ENCODE data around the gene CSE1L. TPM values are rescaled to one million over a fixed set of nuclear protein-coding genes. Genes with fewer than 3 reads are reported as not detected.
"Not testable (repeated sequence)": the region's sequence is repeated elsewhere in the genome, so short reads cannot be mapped to it uniquely, and the experiment has no call there.

Gene CSE1L
- total RNA-seq, 6 experiments from 2014 or later = 19.4 to 35.8 (median 21.6) TPM

DNA sequence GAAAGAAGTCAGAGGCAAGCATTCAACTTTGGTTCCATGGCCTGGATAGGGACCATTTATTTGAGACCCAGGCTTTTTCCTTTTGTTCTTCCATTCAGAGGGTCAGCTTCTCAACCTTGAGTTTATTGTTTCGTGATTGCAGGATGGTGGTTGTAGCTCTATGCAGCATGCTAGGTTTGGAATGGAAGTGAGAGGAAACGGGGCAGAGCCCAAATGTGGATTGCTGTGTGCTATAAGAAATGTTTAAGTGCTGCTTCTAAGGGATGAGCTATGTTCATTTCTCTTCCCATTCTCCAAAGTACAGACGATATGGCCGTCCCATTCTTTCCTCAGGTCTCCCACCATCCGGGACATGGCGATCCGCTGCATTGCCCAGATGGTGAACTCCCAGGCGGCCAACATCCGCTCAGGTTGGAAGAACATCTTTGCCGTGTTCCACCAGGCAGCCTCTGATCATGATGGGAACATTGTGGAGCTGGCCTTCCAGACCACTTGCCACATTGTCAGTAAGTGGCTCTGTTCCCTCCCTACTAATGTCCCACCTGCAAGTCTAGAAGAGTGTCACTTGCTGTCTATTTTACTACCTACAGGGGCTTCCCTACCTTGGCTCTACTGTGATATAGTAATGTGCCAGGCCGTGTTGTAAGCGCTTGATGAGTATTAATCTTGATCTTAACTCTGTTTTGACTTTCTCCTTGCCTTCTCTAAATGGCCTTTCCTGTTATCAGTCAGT lies 36.0 kb upstream of the CSE1L start:
- no peak for ATAC-seq
- no peak for DNase-seq
- 92% methylated on average over 11 of the region's 12 CpGs for WGBS (ENCODE audit: insufficient coverage, low coverage, low lambda C conversion rate, missing lambda C conversion rate)
- H3K4me1 ChIP-seq = peaks cover 0 to 17% (median 8%) of the 10 kb centered on the region in 4 donors
- TF ChIP-seq, protein P1, sequence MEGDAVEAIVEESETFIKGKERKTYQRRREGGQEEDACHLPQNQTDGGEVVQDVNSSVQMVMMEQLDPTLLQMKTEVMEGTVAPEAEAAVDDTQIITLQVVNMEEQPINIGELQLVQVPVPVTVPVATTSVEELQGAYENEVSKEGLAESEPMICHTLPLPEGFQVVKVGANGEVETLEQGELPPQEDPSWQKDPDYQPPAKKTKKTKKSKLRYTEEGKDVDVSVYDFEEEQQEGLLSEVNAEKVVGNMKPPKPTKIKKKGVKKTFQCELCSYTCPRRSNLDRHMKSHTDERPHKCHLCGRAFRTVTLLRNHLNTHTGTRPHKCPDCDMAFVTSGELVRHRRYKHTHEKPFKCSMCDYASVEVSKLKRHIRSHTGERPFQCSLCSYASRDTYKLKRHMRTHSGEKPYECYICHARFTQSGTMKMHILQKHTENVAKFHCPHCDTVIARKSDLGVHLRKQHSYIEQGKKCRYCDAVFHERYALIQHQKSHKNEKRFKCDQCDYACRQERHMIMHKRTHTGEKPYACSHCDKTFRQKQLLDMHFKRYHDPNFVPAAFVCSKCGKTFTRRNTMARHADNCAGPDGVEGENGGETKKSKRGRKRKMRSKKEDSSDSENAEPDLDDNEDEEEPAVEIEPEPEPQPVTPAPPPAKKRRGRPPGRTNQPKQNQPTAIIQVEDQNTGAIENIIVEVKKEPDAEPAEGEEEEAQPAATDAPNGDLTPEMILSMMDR (IDR thresholded peaks at IDR 0.05) = no peak
- no peak for TF ChIP-seq POLR2A (IDR thresholded peaks at IDR 0.05)
- H3K4me3 ChIP-seq = no peak overlapping the region
- no peaks in the 10 kb centered on the region for H3K9me3 ChIP-seq
- H3K27ac ChIP-seq = peak overlapping the region in 2 of 3 donors; percentile 51 to 67
- peaks cover 0 to 44% (median 19%) of the 10 kb centered on the region in 4 donors for H3K36me3 ChIP-seq
- H3K27me3 ChIP-seq = no peaks in the 10 kb centered on the region
- intact Hi-C loops (cut with DNase I) = no loop called here

DNA sequence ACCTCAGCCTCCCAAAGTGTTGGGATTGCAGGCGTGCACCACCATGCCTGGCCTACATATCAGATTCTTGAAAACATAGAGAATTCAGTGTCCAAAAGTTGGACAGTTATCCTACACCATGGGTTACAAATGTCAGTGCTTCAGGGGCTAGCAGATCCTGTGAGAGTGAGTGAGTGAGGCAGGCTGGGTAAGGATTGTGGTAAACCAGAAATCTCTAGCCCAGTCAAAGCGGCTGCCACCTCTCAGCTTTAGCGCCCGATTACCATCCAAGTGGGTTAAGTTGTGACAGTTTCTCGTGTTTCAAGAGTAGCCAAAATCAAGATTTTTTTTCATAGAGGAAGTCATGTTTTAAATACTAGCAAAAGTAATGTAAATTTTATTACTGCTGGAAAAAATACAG lies 21.9 kb upstream of the CSE1L start:
- DNase-seq (no peak), ATAC-seq (no peak)
- 90% methylated on average over 4 of the region's 5 CpGs for WGBS (ENCODE audit: insufficient coverage, low coverage, low lambda C conversion rate, missing lambda C conversion rate)
- TF ChIP-seq, protein P1 (IDR thresholded peaks at IDR 0.05) = no peak
- TF ChIP-seq POLR2A (IDR thresholded peaks at IDR 0.05) = no peak
- Histone ChIP-seq H3K9me3 (no peaks in the 10 kb centered on the region), H3K36me3 (peaks cover 0 to 80% (median 25%) of the 10 kb centered on the region in 4 donors), H3K27me3 (no peaks in the 10 kb centered on the region), H3K27ac (no peak overlapping the region), H3K4me1 (no peaks in the 10 kb centered on the region), H3K4me3 (no peak overlapping the region)
- intact Hi-C loops (cut with DNase I) = no loop called here

DNA sequence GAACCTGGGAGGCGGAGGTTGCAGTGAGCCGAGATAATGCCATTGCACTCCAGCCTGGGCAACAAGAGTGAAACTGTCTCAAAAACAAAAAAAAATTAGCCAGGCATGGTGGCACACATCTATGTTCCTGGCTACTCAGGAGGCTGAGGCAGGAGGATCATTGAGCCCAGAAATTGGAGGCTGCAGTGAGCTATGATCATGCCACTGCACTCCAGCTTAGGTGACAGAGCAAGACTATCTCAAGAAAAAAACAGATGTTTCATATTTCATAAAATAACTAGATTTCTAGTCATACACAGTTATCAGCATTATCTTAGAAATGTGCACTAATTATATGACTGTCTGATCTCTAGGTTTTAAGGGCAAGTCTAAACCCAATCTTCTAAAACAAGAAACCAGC lies 17.9 kb upstream of the CSE1L start:
- H3K9me3 ChIP-seq; intact Hi-C loops (cut with DNase I); H3K27me3 ChIP-seq; DNase-seq; H3K4me3 ChIP-seq; H3K4me1 ChIP-seq; ATAC-seq; H3K27ac ChIP-seq: not testable (repeated sequence)
- WGBS (ENCODE audit: insufficient coverage, low coverage, low lambda C conversion rate, missing lambda C conversion rate) = 92% methylated on average over 2 of the region's 2 CpGs
- peaks cover 0 to 69% (median 28%) of the 10 kb centered on the region in 4 donors for H3K36me3 ChIP-seq

DNA sequence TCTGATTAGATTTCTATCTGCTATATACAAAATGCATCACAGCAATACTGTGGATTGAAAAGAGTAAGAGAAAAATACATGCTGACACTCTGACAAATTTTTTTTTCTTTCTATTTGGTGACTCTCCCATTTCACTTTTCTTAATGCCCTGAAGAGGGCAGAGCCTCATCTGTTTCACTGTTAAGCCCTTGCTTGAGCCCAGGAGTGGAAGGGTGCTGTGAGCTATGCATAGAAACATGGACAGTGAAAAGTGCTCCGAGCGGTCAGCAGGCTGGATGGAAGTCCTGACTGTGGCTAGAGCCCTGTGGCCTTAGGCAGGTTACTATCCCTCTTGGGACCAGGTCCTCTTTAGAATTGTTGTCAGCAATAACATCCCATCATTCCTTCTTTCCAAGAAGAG lies 17.4 kb upstream of the CSE1L start:
- ATAC-seq = peak in 3 of 4 donors; percentile 31 to 40 (median 33)
- H3K4me3 ChIP-seq = no peak overlapping the region
- H3K9me3 ChIP-seq = no peaks in the 10 kb centered on the region
- H3K27me3 ChIP-seq = no peaks in the 10 kb centered on the region
- H3K27ac ChIP-seq = no peak overlapping the region
- WGBS (ENCODE audit: insufficient coverage, low coverage, low lambda C conversion rate, missing lambda C conversion rate) = no CpG with 5 or more reads among the region's 2 CpGs
- no peak for DNase-seq
- H3K4me1 ChIP-seq = no peaks in the 10 kb centered on the region
- TF ChIP-seq POLR2A (IDR thresholded peaks at IDR 0.05) = no peak
- TF ChIP-seq, protein P1 (IDR thresholded peaks at IDR 0.05) = peak in 2 of 4 donors; percentile 26 to 32
- H3K36me3 ChIP-seq = peaks cover 0 to 71% (median 30%) of the 10 kb centered on the region in 4 donors
- intact Hi-C loops (cut with DNase I) = no loop called here

DNA sequence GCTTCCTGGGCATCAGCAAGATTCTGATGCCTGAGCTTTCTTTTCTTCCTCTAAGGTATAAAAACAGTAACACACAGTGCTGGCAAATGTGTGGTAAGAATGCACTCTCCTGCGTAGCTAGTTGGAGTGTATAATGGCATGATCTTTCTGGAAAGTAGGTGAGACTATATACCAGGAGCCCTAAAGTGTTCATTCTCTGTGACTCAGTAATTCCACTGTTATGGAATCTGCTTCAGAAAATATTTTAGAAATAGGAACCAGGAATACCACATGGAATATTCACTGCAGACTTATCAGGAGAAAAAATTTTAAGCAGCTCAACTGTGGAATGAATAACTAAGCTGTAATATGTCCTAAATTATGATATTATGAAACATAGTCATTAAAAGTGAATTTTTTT lies 16.9 kb upstream of the CSE1L start:
- Histone ChIP-seq H3K4me3 (no peak overlapping the region), H3K27ac (no peak overlapping the region), H3K27me3 (no peaks in the 10 kb centered on the region), H3K4me1 (no peaks in the 10 kb centered on the region), H3K9me3 (no peaks in the 10 kb centered on the region), H3K36me3 (peaks cover 0 to 70% (median 28%) of the 10 kb centered on the region in 4 donors)
- 100% methylated on average over 1 of the region's 1 CpG for WGBS (ENCODE audit: insufficient coverage, low coverage, low lambda C conversion rate, missing lambda C conversion rate)
- DNase-seq = no peak
- TF ChIP-seq POLR2A (IDR thresholded peaks at IDR 0.05) = no peak
- TF ChIP-seq, protein P1 (IDR thresholded peaks at IDR 0.05) = no peak
- intact Hi-C loops (cut with DNase I) = no loop called here
- no peak for ATAC-seq
